H9 (cell line): ENCODE data around the gene ME3. TPM values are rescaled to one million over a fixed set of nuclear protein-coding genes. Genes with fewer than 3 reads are reported as not detected.
"Not testable (repeated sequence)": the region's sequence is repeated elsewhere in the genome, so short reads cannot be mapped to it uniquely, and the experiment has no call there.

Experiments used
- DNase-seq: peaks from one replicate; pipeline ENCODE4 v3.0.0-alpha.2; 2017
- H2AFZ ChIP-seq: one replicate; pipeline ENCODE4 v1.6.1; 2013; ENCODE audit warnings: mild to moderate bottlenecking, low read length, control low read depth, moderate library complexity
- H2AK5ac ChIP-seq: 2 replicates; pipeline ENCODE4 v1.6.1; 2013; ENCODE audit warnings: low read length, control low read depth, mixed read lengths; ENCODE audit not compliant: insufficient read length
- H2BK120ac ChIP-seq: one replicate; pipeline ENCODE4 v1.6.1; 2013; ENCODE audit warnings: low read depth, mild to moderate bottlenecking, low read length, control low read depth, inconsistent platforms; ENCODE audit not compliant: poor library complexity, severe bottlenecking
- H2BK12ac ChIP-seq: 2 replicates; pipeline ENCODE4 v1.6.1; 2013; ENCODE audit warnings: low read length, control low read depth, mixed read lengths, low read depth; ENCODE audit not compliant: insufficient read length
- H2BK15ac ChIP-seq: 2 replicates; pipeline ENCODE4 v1.6.1; 2013; ENCODE audit warnings: low read depth, low read length, control low read depth
- H2BK20ac ChIP-seq: one replicate; pipeline ENCODE4 v1.6.1; 2013; ENCODE audit warnings: low read depth, mild to moderate bottlenecking, low read length, control low read depth, inconsistent platforms; ENCODE audit not compliant: poor library complexity, severe bottlenecking
- H2BK5ac ChIP-seq: 2 replicates; pipeline ENCODE4 v1.6.1; 2013; ENCODE audit warnings: low read length, control low read depth, mixed read lengths; ENCODE audit not compliant: insufficient read length
- H3K14ac ChIP-seq: 2 replicates; pipeline ENCODE4 v1.6.1; 2013; ENCODE audit warnings: low read length, control low read depth; ENCODE audit not compliant: insufficient read depth
- H3K18ac ChIP-seq: 2 replicates; pipeline ENCODE4 v1.6.1; 2013; ENCODE audit warnings: low read depth, mild to moderate bottlenecking, mixed read lengths, low read length, control low read depth; ENCODE audit not compliant: insufficient read length
- H3K23ac ChIP-seq: 2 replicates; pipeline ENCODE4 v1.6.1; 2013; ENCODE audit warnings: low read length, control low read depth, mixed read lengths, low read depth; ENCODE audit not compliant: insufficient read length
- H3K23me2 ChIP-seq: 2 replicates; pipeline ENCODE4 v1.6.1; 2013; ENCODE audit warnings: low read depth, mild to moderate bottlenecking, mixed read lengths, low read length, control low read depth; ENCODE audit not compliant: insufficient read length, poor library complexity, severe bottlenecking
- H3K27ac ChIP-seq: 2 replicates; pipeline ENCODE4 v1.5.1; 2013; ENCODE audit warnings: low read length, control low read depth, mixed read lengths, low read depth; ENCODE audit not compliant: insufficient read length
- H3K27me3 ChIP-seq: 2 replicates; pipeline ENCODE4 v1.6.1; 2013; ENCODE audit warnings: low read length, control low read depth, inconsistent platforms; ENCODE audit not compliant: insufficient read depth
- H3K4ac ChIP-seq: 2 replicates; pipeline ENCODE4 v1.6.1; 2013; ENCODE audit warnings: low read depth, mild to moderate bottlenecking, control low read depth, inconsistent platforms, low read length, moderate library complexity
- H3K4me1 ChIP-seq: 2 replicates; pipeline ENCODE4 v1.6.1; 2013; ENCODE audit warnings: low read length, control low read depth, inconsistent platforms; ENCODE audit not compliant: insufficient read depth
- H3K4me2 ChIP-seq: 2 replicates; pipeline ENCODE4 v1.6.1; 2013; ENCODE audit warnings: low read length, control low read depth, mixed read lengths; ENCODE audit not compliant: insufficient read length, insufficient read depth
- H3K56ac ChIP-seq: 2 replicates; pipeline ENCODE4 v1.6.1; 2013; ENCODE audit warnings: low read depth, mild to moderate bottlenecking, mixed read lengths, low read length, control low read depth; ENCODE audit not compliant: insufficient read length
- H3K79me1 ChIP-seq: 2 replicates; pipeline ENCODE4 v1.6.1; 2013; ENCODE audit warnings: low read depth, mild to moderate bottlenecking, moderate library complexity, low read length, control low read depth, inconsistent platforms; ENCODE audit not compliant: insufficient read depth, poor library complexity, severe bottlenecking
- H3K79me2 ChIP-seq: 2 replicates; pipeline ENCODE4 v1.6.1; 2013; ENCODE audit warnings: low read length, control low read depth, inconsistent platforms; ENCODE audit not compliant: insufficient read depth
- H3K9ac ChIP-seq: 2 replicates; pipeline ENCODE4 v1.6.1; 2013; ENCODE audit warnings: low read length, control low read depth, mixed read lengths; ENCODE audit not compliant: insufficient read length; ENCODE audit errors: extremely low read depth
- H3K9me3 ChIP-seq: one replicate; pipeline ENCODE4 v1.6.1; 2013; ENCODE audit warnings: low read depth, low read length, inconsistent platforms; ENCODE audit not compliant: control insufficient read depth
- H3T11ph ChIP-seq: one replicate; pipeline ENCODE4 v1.6.1; 2013; ENCODE audit warnings: mild to moderate bottlenecking, low read length, control low read depth, inconsistent platforms
- H4K20me1 ChIP-seq: one replicate; pipeline ENCODE4 v1.6.1; 2013; ENCODE audit not compliant: control insufficient read depth, insufficient read length, insufficient read depth
- H4K5ac ChIP-seq: 2 replicates; pipeline ENCODE4 v1.6.1; 2013; ENCODE audit warnings: low read depth, mild to moderate bottlenecking, mixed read lengths, low read length, control low read depth; ENCODE audit not compliant: insufficient read length
- H4K8ac ChIP-seq: replicated peaks from 2 replicates; pipeline ENCODE4 v1.6.1; 2013; ENCODE audit warnings: low read length, control low read depth, mixed read lengths, low read depth; ENCODE audit not compliant: insufficient read length
- H4K91ac ChIP-seq: 2 replicates; pipeline ENCODE4 v1.6.1; 2013; ENCODE audit warnings: low read depth, mild to moderate bottlenecking, moderate library complexity, mixed read lengths, low read length, control low read depth; ENCODE audit not compliant: insufficient read length
- H3K27ac Mint-ChIP-seq, 3 experiments: 2 replicates in 2 of 3; 3 replicates in 1 of 3; pipeline ENCODE4 v1.8.0; 2020 to 2021; ENCODE audit warnings: mixed read lengths in 3 of 3, mild to moderate bottlenecking in 1 of 3, moderate library complexity in 1 of 3
- H3K27me3 Mint-ChIP-seq: 2 replicates; pipeline ENCODE4 v1.8.0; 2021; ENCODE audit warnings: low read depth, mild to moderate bottlenecking, moderate library complexity, mixed read lengths
- H3K36me3 Mint-ChIP-seq, 3 experiments: 2 replicates in 2 of 3; 3 replicates in 1 of 3; pipeline ENCODE4 v1.8.0; 2020 to 2021; ENCODE audit warnings: low read depth in 3 of 3, mixed read lengths in 3 of 3; ENCODE audit not compliant: insufficient read depth in 1 of 3
- H3K4me1 Mint-ChIP-seq, 2 experiments: 2 replicates each; pipeline ENCODE4 v1.8.0; 2020; ENCODE audit warnings: mixed read lengths in 2 of 2
- H3K4me3 Mint-ChIP-seq, 2 experiments: 2 replicates in 1 of 2; 3 replicates in 1 of 2; pipeline ENCODE4 v1.8.0; 2020 to 2021; ENCODE audit warnings: mild to moderate bottlenecking in 2 of 2, mixed read lengths in 2 of 2, moderate library complexity in 1 of 2
- H3K9me3 Mint-ChIP-seq, 2 experiments: 2 replicates in 1 of 2; 3 replicates in 1 of 2; pipeline ENCODE4 v1.8.0; 2020; ENCODE audit warnings: mild to moderate bottlenecking in 2 of 2, mixed read lengths in 2 of 2, moderate library complexity in 1 of 2
- WGBS: extraction: QIAGEN DNeasy Blood & Tissue Kit; methylation state at CpG from one replicate; pipeline ENCODE4 v1.1.7; 2013; ENCODE audit warnings: missing lambda C conversion rate, low lambda C conversion rate, mixed read lengths; ENCODE audit not compliant: insufficient read length; ENCODE audit errors: extremely low coverage; 5-methylcytosine and 5-hydroxymethylcytosine counted together
- total RNA-seq: library from RNA; stranded (reverse); gene quantifications from 2 replicates; pipeline ENCODE4 v1.2.1, GENCODE V29; 2021
- TF ChIP-seq, protein P1 (sequence below): fragments of 200-600 bp; sonication (generic); conservative IDR thresholded peaks from 3 replicates; pipeline ENCODE4 v1.8.0; 2021; ENCODE audit warnings: antibody characterized with exemption, mild to moderate bottlenecking

ME3 gene
- total RNA-seq, 1 experiment from 2014 or later: 2.8 TPM

DNA sequence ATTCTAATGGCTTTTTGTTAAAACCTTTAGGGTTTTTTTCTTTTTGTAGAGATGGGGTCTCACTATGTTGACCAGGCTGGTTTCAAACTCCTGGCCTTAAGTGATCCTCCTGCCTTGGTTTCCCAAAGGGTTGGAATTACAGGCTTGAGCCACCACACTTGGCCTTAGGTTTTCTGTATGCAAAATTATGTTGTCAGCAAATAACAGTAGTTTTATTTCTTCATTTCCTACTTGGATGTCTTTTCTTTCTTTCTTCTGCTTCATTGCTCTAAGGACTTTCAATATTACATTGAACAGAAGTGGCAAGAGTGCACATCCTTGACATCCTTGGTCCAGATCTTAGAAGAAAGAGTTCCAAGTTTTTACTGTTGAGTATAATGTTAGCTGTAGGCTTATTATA lies 245.0 kb downstream of the ME3 start:
- Histone ChIP-seq H2BK12ac (no peak overlapping the region), H3K79me1 (no peaks in the 10 kb centered on the region), H3T11ph (no peak overlapping the region), H3K79me2 (no peaks in the 10 kb centered on the region), H2BK15ac (no peak overlapping the region), H2BK20ac (no peak overlapping the region), H2AFZ (no peak overlapping the region), H3K56ac (no peak overlapping the region), H3K4me2 (no peak overlapping the region), H2AK5ac (no peak overlapping the region), H3K14ac (no peak overlapping the region), H4K5ac (no peak overlapping the region), H3K18ac (no peak overlapping the region), H2BK5ac (no peak overlapping the region), H3K4ac (no peak overlapping the region), H3K23me2 (no peaks in the 10 kb centered on the region), H3K27ac (no peak overlapping the region), H4K20me1 (no peaks in the 10 kb centered on the region), H3K9me3 (no peaks in the 10 kb centered on the region), H3K9ac (no peak overlapping the region), H3K4me1 (no peaks in the 10 kb centered on the region), H3K27me3 (no peaks in the 10 kb centered on the region), H2BK120ac (no peak overlapping the region), H3K23ac (no peak overlapping the region), H4K8ac (no peak overlapping the region), H4K91ac (no peak overlapping the region)
- DNase-seq: no peak
- Mint-ChIP-seq H3K9me3 (peaks cover 4 to 5% of the 10 kb centered on the region in 2 experiments; a peak in 3 of 5 replicates), H3K36me3 (peaks cover 0 to 4% (median under 1%) of the 10 kb centered on the region in 3 experiments; a peak in 1 of 7 replicates), H3K27ac (no peak overlapping the region), H3K27me3 (no peaks in the 10 kb centered on the region), H3K4me1 (peaks cover 1 to 3% of the 10 kb centered on the region in 2 experiments; a peak in 3 of 4 replicates), H3K4me3 (no peak overlapping the region)
- TF ChIP-seq, protein P1, sequence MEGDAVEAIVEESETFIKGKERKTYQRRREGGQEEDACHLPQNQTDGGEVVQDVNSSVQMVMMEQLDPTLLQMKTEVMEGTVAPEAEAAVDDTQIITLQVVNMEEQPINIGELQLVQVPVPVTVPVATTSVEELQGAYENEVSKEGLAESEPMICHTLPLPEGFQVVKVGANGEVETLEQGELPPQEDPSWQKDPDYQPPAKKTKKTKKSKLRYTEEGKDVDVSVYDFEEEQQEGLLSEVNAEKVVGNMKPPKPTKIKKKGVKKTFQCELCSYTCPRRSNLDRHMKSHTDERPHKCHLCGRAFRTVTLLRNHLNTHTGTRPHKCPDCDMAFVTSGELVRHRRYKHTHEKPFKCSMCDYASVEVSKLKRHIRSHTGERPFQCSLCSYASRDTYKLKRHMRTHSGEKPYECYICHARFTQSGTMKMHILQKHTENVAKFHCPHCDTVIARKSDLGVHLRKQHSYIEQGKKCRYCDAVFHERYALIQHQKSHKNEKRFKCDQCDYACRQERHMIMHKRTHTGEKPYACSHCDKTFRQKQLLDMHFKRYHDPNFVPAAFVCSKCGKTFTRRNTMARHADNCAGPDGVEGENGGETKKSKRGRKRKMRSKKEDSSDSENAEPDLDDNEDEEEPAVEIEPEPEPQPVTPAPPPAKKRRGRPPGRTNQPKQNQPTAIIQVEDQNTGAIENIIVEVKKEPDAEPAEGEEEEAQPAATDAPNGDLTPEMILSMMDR: no peak

DNA sequence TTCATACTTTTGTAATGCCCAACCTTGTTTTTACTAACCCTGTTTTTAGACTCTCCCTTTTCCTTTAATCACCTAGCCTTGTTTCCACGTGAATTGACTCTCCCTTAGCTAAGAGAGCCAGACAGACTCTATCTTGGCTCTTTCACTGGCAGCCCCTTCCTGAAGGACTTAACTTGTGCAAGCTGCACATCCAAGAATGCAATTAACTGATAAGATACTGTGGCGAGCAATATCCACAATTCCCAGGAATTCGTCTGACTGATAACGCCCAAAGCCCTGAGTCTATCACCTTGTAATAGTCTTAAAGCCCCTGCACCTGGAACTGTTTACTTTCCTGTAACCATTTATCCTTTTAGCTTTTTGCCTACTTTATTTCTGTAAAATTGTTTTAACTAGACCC lies 248.9 kb downstream of the ME3 start:
- not testable (repeated sequence) for H3T11ph ChIP-seq, H3K23me2 ChIP-seq, H4K8ac ChIP-seq, H3K4me3 Mint-ChIP-seq, H4K20me1 ChIP-seq, H3K27ac Mint-ChIP-seq, H3K9ac ChIP-seq, H3K23ac ChIP-seq, H4K91ac ChIP-seq, H2BK15ac ChIP-seq, H3K4me2 ChIP-seq, H2BK20ac ChIP-seq, H2BK12ac ChIP-seq, H2AFZ ChIP-seq, H3K18ac ChIP-seq, H2BK5ac ChIP-seq, H2BK120ac ChIP-seq, H4K5ac ChIP-seq, H3K9me3 ChIP-seq, H3K56ac ChIP-seq, H3K36me3 Mint-ChIP-seq, H3K4me1 Mint-ChIP-seq, H3K79me1 ChIP-seq, DNase-seq, H2AK5ac ChIP-seq, H3K27me3 ChIP-seq, H3K4me1 ChIP-seq, H3K14ac ChIP-seq, H3K79me2 ChIP-seq, H3K9me3 Mint-ChIP-seq, H3K27me3 Mint-ChIP-seq, H3K4ac ChIP-seq, H3K27ac ChIP-seq
- WGBS: no CpG with 5 or more reads among the region's 4 CpGs
